MCF 10A (cell line): Measurements from ENCODE around the gene DPYD. TPM values are rescaled to one million over a fixed set of nuclear protein-coding genes. Genes with fewer than 3 reads are reported as not detected.

Source experiments
- BruUV-seq: library from RNA; stranded (reverse); fragments of 400-500 nt; replicated peaks from 2 replicates; lab custom pipeline; 2021; lab: Mats Ljungman, UMichigan
- CTCF ChIA-PET: fragments of 300-600 bp; sonication (Branson Sonifier 250); formaldehyde crosslinking; extraction: SDS; loops from one replicate; lab custom pipeline; 2021; ENCODE audit warnings: antibody characterized with exemption, inconsistent platforms; lab: Yijun Ruan, JAX
- POLR2A ChIA-PET: fragments of 300-600, 350-650 bp; sonication (Branson Sonifier 250); formaldehyde crosslinking; extraction: SDS; loops from one replicate; lab custom pipeline; 2020; ENCODE audit warnings: antibody characterized with exemption, inconsistent platforms; lab: Yijun Ruan, JAX
- DNase-seq: peaks from one replicate; pipeline ENCODE4 v3.0.0-alpha.2; 2018; ENCODE audit not compliant: unreplicated experiment
- H3K27ac Mint-ChIP-seq: one replicate; pipeline ENCODE4 v1.8.0; 2022; ENCODE audit warnings: mild to moderate bottlenecking, low read depth, mixed read lengths; ENCODE audit not compliant: unreplicated experiment
- H3K27me3 Mint-ChIP-seq: one replicate; pipeline ENCODE4 v1.8.0; 2022; ENCODE audit warnings: mixed read lengths; ENCODE audit not compliant: insufficient read depth, unreplicated experiment
- H3K36me3 Mint-ChIP-seq: one replicate; pipeline ENCODE4 v1.8.0; 2022; ENCODE audit warnings: mild to moderate bottlenecking, moderate library complexity, mixed read lengths; ENCODE audit not compliant: insufficient read depth, unreplicated experiment
- H3K4me1 Mint-ChIP-seq: one replicate; pipeline ENCODE4 v1.8.0; 2022; ENCODE audit warnings: mixed read lengths; ENCODE audit not compliant: insufficient read depth, unreplicated experiment
- H3K4me3 Mint-ChIP-seq: one replicate; pipeline ENCODE4 v1.8.0; 2022; ENCODE audit warnings: mild to moderate bottlenecking, moderate library complexity, mixed read lengths; ENCODE audit not compliant: unreplicated experiment
- H3K9me3 Mint-ChIP-seq: one replicate; pipeline ENCODE4 v1.8.0; 2022; ENCODE audit warnings: mixed read lengths; ENCODE audit not compliant: unreplicated experiment
- CTCF ChIP-seq: fragments of 200-600 bp; IDR thresholded peaks from one replicate; pipeline ENCODE4 v1.8.0; 2022; ENCODE audit warnings: antibody characterized with exemption, mild to moderate bottlenecking; ENCODE audit not compliant: unreplicated experiment
- intact Hi-C: fragments of 100-400 bp; cut with micrococcal nuclease; formaldehyde crosslinking; loops from 2 replicates; pipeline ENCODE4 v1.14.1; 2022
- total RNA-seq: library from RNA; stranded (reverse); gene quantifications from 2 replicates; pipeline ENCODE4 v1.2.3, GENCODE V29; 2022

The DPYD gene
- total RNA-seq, 1 experiment from 2014 or later, result 48.2 TPM

- CTCF ChIA-PET, result interaction anchor here (1.3 kb wide), 1 partner anchor 35 kb away, joined by 4 read pairs; no protein-coding TSS in a partner anchor
- Mint-ChIP-seq H3K27ac (no peak overlapping the region), H3K27me3 (no peaks in the 10 kb centered on the region), H3K4me3 (no peak overlapping the region), H3K9me3 (no peaks in the 10 kb centered on the region), H3K4me1 (peaks cover 5% of the 10 kb centered on the region), H3K36me3 (no peaks in the 10 kb centered on the region)
- no peak for TF ChIP-seq CTCF
- POLR2A ChIA-PET, result interaction anchor here (0.6 kb wide), 2 partner anchors 32 to 154 kb away, joined by 3 read pairs; no protein-coding TSS in a partner anchor
- intact Hi-C loops, result no loop called here
- no TSS peak for BruUV-seq
- DNase-seq, result peak; percentile 87
Observed at GRCh38 chr1:97489834-97490233, 431.0 kb downstream of the DPYD start.

- Mint-ChIP-seq H3K4me1 (peaks cover 5% of the 10 kb centered on the region), H3K4me3 (no peak overlapping the region), H3K27ac (peak overlapping the region; percentile 66), H3K27me3 (no peaks in the 10 kb centered on the region), H3K9me3 (no peaks in the 10 kb centered on the region), H3K36me3 (peaks cover 4% of the 10 kb centered on the region)
- intact Hi-C loops, result no loop called here
- no TSS peak for BruUV-seq
- peak; percentile 78 for DNase-seq
- POLR2A ChIA-PET, result interaction anchor here (0.6 to 0.7 kb wide), 2 partner anchors 203 to 240 kb away, joined by 3 read pairs; no protein-coding TSS in a partner anchor
- no peak for TF ChIP-seq CTCF
- CTCF ChIA-PET, result interaction anchor here (0.8 to 1.3 kb wide), 2 partner anchors 37 to 89 kb away, joined by 3 to 4 read pairs; no protein-coding TSS in a partner anchor
Observed at GRCh38 chr1:97488530-97488929, 432.3 kb downstream of the DPYD start.

GRCh38 chr1:97482022-97482421, 438.8 kb downstream of the DPYD start:
- ChIA-PET POLR2A (no interaction called here), CTCF (no interaction called here)
- H3K4me3 Mint-ChIP-seq, result no peak overlapping the region
- no peak overlapping the region for H3K27ac Mint-ChIP-seq
- TF ChIP-seq CTCF, result no peak
- BruUV-seq, result no TSS peak
- no peak for DNase-seq
- peaks cover 6% of the 10 kb centered on the region for H3K9me3 Mint-ChIP-seq
- peaks cover 23% of the 10 kb centered on the region for H3K36me3 Mint-ChIP-seq
- H3K27me3 Mint-ChIP-seq, result no peaks in the 10 kb centered on the region
- H3K4me1 Mint-ChIP-seq, result no peaks in the 10 kb centered on the region
- intact Hi-C loops, result no loop called here

- Mint-ChIP-seq H3K4me1 (no peaks in the 10 kb centered on the region), H3K9me3 (no peaks in the 10 kb centered on the region), H3K4me3 (no peak overlapping the region), H3K27ac (no peak overlapping the region), H3K36me3 (peaks cover 16% of the 10 kb centered on the region), H3K27me3 (no peaks in the 10 kb centered on the region)
- TF ChIP-seq CTCF, result no peak
- BruUV-seq, result no TSS peak
- intact Hi-C loops, result no loop called here
- CTCF ChIA-PET, result interaction anchor here (0.6 to 1.1 kb wide), 3 partner anchors 20 to 1001 kb away, joined by 3 to 4 read pairs (median 4); no protein-coding TSS in a partner anchor
- POLR2A ChIA-PET, result interaction anchor here (0.7 kb wide), 1 partner anchor 17 kb away, joined by 3 read pairs; no protein-coding TSS in a partner anchor
- no peak for DNase-seq
Observed at GRCh38 chr1:97467445-97467844, 453.4 kb downstream of the DPYD start.
